GM12891 (cell line): ENCODE data around the gene GSAP.

Experiments used
- DNase-seq: peaks from one replicate; pipeline ENCODE4 v3.0.0; 2011; ENCODE audit warnings: low spot score; ENCODE audit not compliant: insufficient read length
- FAIRE-seq: peaks from 2 replicates; lab custom pipeline; 2011; peaks lifted over from hg19 to GRCh38; lab: Jason Lieb, UNC
- PAX5 ChIP-seq: IDR thresholded peaks from 2 replicates; pipeline ENCODE4 v1.6.1; 2011; ENCODE audit warnings: low read length, moderate library complexity, mild to moderate bottlenecking; ENCODE audit not compliant: insufficient read depth, severe bottlenecking
- POLR2A ChIP-seq: IDR thresholded peaks from 2 replicates; pipeline ENCODE4 v1.6.1; 2011; ENCODE audit warnings: low read depth, low read length, control low read depth
- POLR2AphosphoS5 ChIP-seq: IDR thresholded peaks from 2 replicates; pipeline ENCODE4 v1.6.1; 2011; ENCODE audit warnings: low read depth, low read length, control low read depth
- POU2F2 ChIP-seq: IDR thresholded peaks from 2 replicates; pipeline ENCODE4 v1.6.1; 2011; ENCODE audit warnings: low read depth, mild to moderate bottlenecking, control low read depth, low read length, moderate library complexity
- SPI1 ChIP-seq: IDR thresholded peaks from 2 replicates; pipeline ENCODE4 v1.6.1; 2011; ENCODE audit warnings: low read depth, low read length, control low read depth
- TAF1 ChIP-seq: IDR thresholded peaks from 2 replicates; pipeline ENCODE4 v1.6.1; 2011; ENCODE audit warnings: low read depth, low read length, control low read depth

GSAP gene

DNA sequence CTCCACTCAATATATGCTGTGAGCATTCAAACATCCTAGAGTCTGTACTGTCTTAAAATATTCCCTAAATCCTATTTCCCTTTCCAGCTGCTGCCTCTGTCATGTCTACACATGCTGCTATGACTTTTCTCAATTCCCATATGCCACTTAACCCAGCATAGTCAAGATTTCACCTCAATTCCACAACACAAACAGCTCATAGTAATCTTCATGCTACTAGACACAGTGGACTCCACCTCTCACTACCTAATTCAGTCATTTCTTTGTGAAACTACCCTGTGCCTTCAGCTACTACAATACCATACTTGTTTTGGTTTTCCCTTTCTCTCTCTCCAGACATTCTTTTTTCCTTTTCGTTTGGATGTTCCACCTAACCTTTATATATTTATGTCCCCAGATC lies 45.5 kb downstream of the GSAP start:
- DNase-seq (no peak), FAIRE-seq (no peak)
- TF ChIP-seq POU2F2 = no peak

DNA sequence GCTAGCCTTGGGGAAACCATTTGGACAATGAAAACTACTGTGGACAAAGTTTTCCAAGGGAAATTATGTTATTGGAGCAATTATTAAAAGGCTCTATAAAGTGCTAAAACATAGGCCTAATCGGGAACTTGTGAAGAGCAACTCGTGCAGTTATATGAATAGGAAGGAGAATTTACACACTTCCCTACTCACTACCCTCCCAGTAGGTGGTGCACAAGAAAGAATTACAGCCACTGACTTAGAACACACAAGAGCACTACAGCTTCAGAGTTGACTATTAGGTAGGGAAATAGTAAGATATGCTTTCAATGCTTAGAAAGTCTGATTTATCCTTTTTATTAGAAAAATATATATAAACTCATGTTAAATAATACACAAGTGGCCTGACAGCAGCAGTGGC lies 47.2 kb downstream of the GSAP start:
- DNase-seq (no peak), FAIRE-seq (no peak)
- TF ChIP-seq SPI1 (no peak), POLR2A (no peak)

- DNase-seq (no peak), FAIRE-seq (no peak)
- TF ChIP-seq SPI1 (no peak), POLR2AphosphoS5 (no peak), POU2F2 (no peak)
Observed at GRCh38 chr7:77367976-77368375, 48.2 kb downstream of the GSAP start.

DNA sequence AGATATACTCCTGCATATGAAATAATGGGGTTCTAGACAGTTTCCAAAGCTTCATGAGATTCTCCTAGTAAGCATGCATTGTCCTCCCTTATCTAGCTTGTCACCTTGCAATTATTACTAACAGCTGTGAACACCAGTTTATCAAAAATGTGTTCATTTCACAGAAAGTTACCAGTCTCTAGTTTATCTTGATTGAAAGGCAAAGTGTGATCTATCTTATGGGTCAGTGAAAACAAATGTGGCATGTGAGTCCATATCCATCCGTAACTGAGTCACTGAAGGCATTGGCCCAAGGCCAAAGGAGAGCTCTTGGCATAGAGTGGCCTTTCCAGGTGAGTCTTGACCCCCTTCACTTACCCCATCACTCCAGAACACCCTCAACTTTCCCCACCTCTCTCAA lies 53.2 kb downstream of the GSAP start:
- TF ChIP-seq TAF1 (no peak), PAX5 (no peak), SPI1 (no peak), POLR2AphosphoS5 (no peak), POU2F2 (no peak), POLR2A (no peak)
- DNase-seq (no peak), FAIRE-seq (no peak)

DNA sequence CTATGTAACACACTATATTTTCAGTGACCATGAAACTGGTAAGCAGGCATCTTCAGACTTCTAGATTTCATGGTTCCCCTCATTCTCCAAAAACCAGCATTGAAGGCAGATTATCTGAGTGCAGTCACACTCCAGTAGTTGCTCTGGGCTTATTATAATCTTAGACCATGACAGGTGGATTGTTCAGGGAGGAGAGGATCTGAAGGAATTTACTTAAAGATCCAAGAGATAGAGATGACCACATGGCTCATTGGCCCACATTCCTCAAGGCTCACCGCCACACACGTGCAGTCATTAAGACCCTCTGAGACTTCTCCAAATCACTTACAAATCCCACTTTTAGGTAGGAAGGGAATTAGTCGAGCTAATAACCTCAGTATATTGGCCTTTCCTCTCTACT lies 55.2 kb downstream of the GSAP start:
- no peak for TF ChIP-seq TAF1
- no peak for TF ChIP-seq POU2F2
- TF ChIP-seq SPI1 = no peak
- no peak for FAIRE-seq
- no peak for DNase-seq

DNA sequence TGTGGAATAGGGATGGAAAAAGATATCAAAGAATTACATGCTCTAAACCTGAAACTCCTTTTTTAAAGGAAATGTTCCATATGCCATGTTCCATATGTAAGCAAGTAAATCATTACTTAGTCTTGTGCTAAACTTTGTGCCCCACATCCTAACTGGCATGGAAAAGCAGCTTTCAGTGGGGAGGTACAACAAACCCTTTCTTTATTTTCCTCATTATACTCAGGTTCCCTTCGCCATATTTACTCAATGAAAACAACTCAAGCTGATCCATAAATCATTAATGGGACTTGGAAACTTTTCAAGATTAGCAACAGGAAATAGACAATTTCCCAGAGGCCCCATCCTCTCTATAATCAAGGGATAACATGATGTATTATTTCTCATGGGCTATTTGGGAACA lies 56.0 kb downstream of the GSAP start:
- no peak for DNase-seq
- no peak for TF ChIP-seq PAX5
- no peak for TF ChIP-seq POLR2AphosphoS5
- no peak for TF ChIP-seq SPI1
- TF ChIP-seq TAF1 = no peak
- TF ChIP-seq POU2F2 = no peak
- no peak for TF ChIP-seq POLR2A
- no peak for FAIRE-seq

DNA sequence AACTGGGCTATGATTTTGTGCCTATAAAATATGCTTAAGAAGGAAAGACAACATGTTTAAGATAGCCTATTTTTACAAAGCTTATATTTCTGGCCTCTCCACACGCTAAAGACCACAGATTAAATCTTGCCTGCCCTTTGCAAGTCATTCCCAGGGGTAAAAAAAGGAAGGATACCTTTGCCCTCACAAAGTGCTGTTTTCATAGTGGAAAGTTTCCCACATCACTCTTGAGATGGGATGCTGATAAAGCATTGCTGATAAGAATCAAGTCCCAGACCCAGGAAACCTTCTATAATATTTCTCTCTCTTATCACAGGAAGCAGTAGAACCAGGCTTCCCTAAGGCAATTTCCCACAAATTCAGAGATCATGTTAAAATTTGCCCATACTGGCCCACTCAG lies 56.5 kb downstream of the GSAP start:
- TF ChIP-seq POU2F2 = no peak
- TF ChIP-seq POLR2AphosphoS5 = no peak
- TF ChIP-seq POLR2A = no peak
- no peak for TF ChIP-seq SPI1
- TF ChIP-seq TAF1 = no peak
- no peak for TF ChIP-seq PAX5
- no peak for DNase-seq
- no peak for FAIRE-seq

GRCh38 chr7:77354914-77355313 lies 61.2 kb downstream of the GSAP start:
- FAIRE-seq (no peak), DNase-seq (no peak)
- TF ChIP-seq POLR2A = no peak
- TF ChIP-seq POLR2AphosphoS5 = no peak
- TF ChIP-seq POU2F2 = no peak
- no peak for TF ChIP-seq TAF1
- no peak for TF ChIP-seq SPI1
- no peak for TF ChIP-seq PAX5

GRCh38 chr7:77354484-77354883 lies 61.7 kb downstream of the GSAP start:
- FAIRE-seq (no peak), DNase-seq (no peak)
- TF ChIP-seq SPI1 = no peak

DNA sequence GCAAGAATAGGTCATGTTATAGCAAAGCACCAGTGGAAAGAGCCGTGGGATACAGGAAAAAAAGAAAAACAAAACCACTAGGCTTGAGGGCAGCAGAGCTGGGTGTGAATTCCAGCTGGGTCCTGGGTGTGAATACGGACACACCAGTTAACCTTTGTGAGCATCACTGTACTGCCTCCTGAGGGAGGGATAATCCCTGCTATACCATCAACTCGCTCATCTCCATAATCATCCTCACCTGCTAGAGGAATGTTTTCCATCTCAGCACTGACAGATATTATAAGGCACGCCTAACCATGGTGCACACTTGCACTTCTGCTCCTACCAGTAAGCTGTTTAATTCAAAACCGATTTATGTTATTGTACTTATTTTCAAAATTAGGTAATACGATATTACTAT lies 62.2 kb downstream of the GSAP start:
- no peak for TF ChIP-seq POU2F2
- no peak for TF ChIP-seq POLR2A
- TF ChIP-seq SPI1 = no peak
- TF ChIP-seq TAF1 = no peak
- TF ChIP-seq PAX5 = no peak
- DNase-seq (no peak), FAIRE-seq (peak; percentile 64)

DNA sequence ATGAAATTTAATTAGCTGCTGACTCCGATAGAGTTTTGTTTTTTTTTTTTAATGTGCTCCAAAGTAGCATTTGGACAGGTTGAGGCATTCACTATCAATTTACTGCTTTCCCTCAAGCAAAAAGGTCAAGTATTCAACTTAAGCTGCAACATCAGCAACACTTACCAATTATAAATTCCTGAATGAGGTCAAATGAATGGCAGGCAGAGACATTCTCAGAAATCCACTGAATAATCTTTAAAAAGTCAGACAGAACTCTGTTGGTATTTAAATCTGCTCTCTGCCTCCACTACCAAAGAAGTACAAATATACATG lies 62.8 kb downstream of the GSAP start:
- no peak for DNase-seq
- FAIRE-seq = no peak
- TF ChIP-seq PAX5 = no peak
- no peak for TF ChIP-seq SPI1
- TF ChIP-seq POLR2AphosphoS5 = no peak
- no peak for TF ChIP-seq POLR2A
- no peak for TF ChIP-seq POU2F2
- TF ChIP-seq TAF1 = no peak

- TF ChIP-seq POU2F2 (peak; percentile 10; the same call in 1 of the 2 replicates), POLR2A (no peak), TAF1 (no peak), SPI1 (no peak), PAX5 (no peak)
- peak; percentile 87 for FAIRE-seq
- DNase-seq = no peak
Observed at GRCh38 chr7:77352665-77353406, 63.3 kb downstream of the GSAP start.
